ENCODE measurements around the gene NKX2-4.

- no peak for TF ChIP-seq CTCF (IDR thresholded peaks at IDR 0.05)
- no peak for TF ChIP-seq EP300 (IDR thresholded peaks at IDR 0.05)
Observed at GRCh38 chr20:21352703-21353102, 44.6 kb downstream of the NKX2-4 start.

All from esophagus muscularis mucosa (tissue), 3 donors.